GM19324 (cell line): ENCODE measurements around the gene NFIA.

ENCODE experiments used
- ATAC-seq: cut with Tn5 transposase; IDR thresholded peaks from one replicate; pipeline ENCODE4 v1.9.1; 2021; ENCODE audit warnings: mild to moderate bottlenecking, moderate library complexity; ENCODE audit not compliant: unreplicated experiment, low FRiP score

Gene NFIA

GRCh38 chr1:61318319-61319125 lies 236.2 kb downstream of the NFIA start:
- peak; percentile 87 for ATAC-seq

- no peak for ATAC-seq
Measured at GRCh38 chr1:61320575-61320974, 238.2 kb downstream of the NFIA start.

- ATAC-seq = no peak
Measured at GRCh38 chr1:61322008-61322744, 239.8 kb downstream of the NFIA start.

- no peak for ATAC-seq
Measured at GRCh38 chr1:61322769-61323168, 240.4 kb downstream of the NFIA start.

GRCh38 chr1:61323681-61324328 lies 241.4 kb downstream of the NFIA start:
- ATAC-seq = no peak

- no peak for ATAC-seq
Measured at GRCh38 chr1:61326713-61327112, 244.4 kb downstream of the NFIA start.

- no peak for ATAC-seq
Measured at GRCh38 chr1:61327436-61327835, 245.1 kb downstream of the NFIA start.

- no peak for ATAC-seq
Measured at GRCh38 chr1:61329556-61329955, 247.2 kb downstream of the NFIA start.

GRCh38 chr1:61330018-61330417 lies 247.7 kb downstream of the NFIA start:
- ATAC-seq = no peak

GRCh38 chr1:61330571-61330970 lies 248.2 kb downstream of the NFIA start:
- ATAC-seq = no peak

GRCh38 chr1:61332196-61332753 lies 249.9 kb downstream of the NFIA start:
- ATAC-seq = peak; percentile 83

GRCh38 chr1:61332796-61333195 lies 250.4 kb downstream of the NFIA start:
- ATAC-seq = no peak

GRCh38 chr1:61334718-61335589 lies 252.6 kb downstream of the NFIA start:
- ATAC-seq = no peak

GRCh38 chr1:61337037-61337436 lies 254.7 kb downstream of the NFIA start:
- ATAC-seq = no peak

- ATAC-seq = no peak
Measured at GRCh38 chr1:61337441-61337951, 255.1 kb downstream of the NFIA start.

GRCh38 chr1:61337981-61338848 lies 255.9 kb downstream of the NFIA start:
- ATAC-seq = no peak

GRCh38 chr1:61338899-61339298 lies 256.5 kb downstream of the NFIA start:
- ATAC-seq = no peak

- ATAC-seq = no peak
Measured at GRCh38 chr1:61341426-61341825, 259.1 kb downstream of the NFIA start.
